Measurements from ENCODE around the gene KNCN.

Gene KNCN

GRCh38 chr1:46571691-46572225 is 20.3 kb upstream of the KNCN start:
- in situ Hi-C loops (cut with HindIII; ENCODE audit: low pct_ligation_motif_present, low pct_unique_long_range_greater_than_20kb, low sequenced_read_pairs): no loop called here

GRCh38 chr1:46569884-46570725 is 18.7 kb upstream of the KNCN start:
- in situ Hi-C loops (cut with HindIII; ENCODE audit: low pct_ligation_motif_present, low pct_unique_long_range_greater_than_20kb, low sequenced_read_pairs): no loop called here

More at GRCh38 chr1:46571691-46572225, 20.3 kb upstream of the KNCN start:
- DNase-seq: no peak

GRCh38 chr1:46569116-46569515 is 17.7 kb upstream of the KNCN start:
- in situ Hi-C loops (cut with HindIII; ENCODE audit: low pct_ligation_motif_present, low pct_unique_long_range_greater_than_20kb, low sequenced_read_pairs): no loop called here
- DNase-seq: no peak

More at GRCh38 chr1:46569884-46570725, 18.7 kb upstream of the KNCN start:
- DNase-seq: no peak

- in situ Hi-C loops (cut with HindIII; ENCODE audit: low pct_ligation_motif_present, low pct_unique_long_range_greater_than_20kb, low sequenced_read_pairs): no loop called here
Measured at GRCh38 chr1:46568461-46568891, 17.0 kb upstream of the KNCN start.

GRCh38 chr1:46563341-46563740 is 11.9 kb upstream of the KNCN start:
- DNase-seq: no peak
- in situ Hi-C loops (cut with HindIII; ENCODE audit: low pct_ligation_motif_present, low pct_unique_long_range_greater_than_20kb, low sequenced_read_pairs): no loop called here

More at GRCh38 chr1:46568461-46568891, 17.0 kb upstream of the KNCN start:
- no peak for DNase-seq

GRCh38 chr1:46562498-46562897 is 11.1 kb upstream of the KNCN start:
- in situ Hi-C loops (cut with HindIII; ENCODE audit: low pct_ligation_motif_present, low pct_unique_long_range_greater_than_20kb, low sequenced_read_pairs): no loop called here
- DNase-seq: no peak

GRCh38 chr1:46558966-46559365 is 7.5 kb upstream of the KNCN start:
- DNase-seq: no peak
- in situ Hi-C loops (cut with HindIII; ENCODE audit: low pct_ligation_motif_present, low pct_unique_long_range_greater_than_20kb, low sequenced_read_pairs): no loop called here

- DNase-seq: no peak
Measured at GRCh38 chr1:46558141-46558963, 6.9 kb upstream of the KNCN start.

GRCh38 chr1:46557403-46557802 is 6.0 kb upstream of the KNCN start:
- in situ Hi-C loops (cut with HindIII; ENCODE audit: low pct_ligation_motif_present, low pct_unique_long_range_greater_than_20kb, low sequenced_read_pairs): no loop called here
- DNase-seq: no peak

More at GRCh38 chr1:46558141-46558963, 6.9 kb upstream of the KNCN start:
- in situ Hi-C loops (cut with HindIII; ENCODE audit: low pct_ligation_motif_present, low pct_unique_long_range_greater_than_20kb, low sequenced_read_pairs): no loop called here

GRCh38 chr1:46556822-46557221 is 5.4 kb upstream of the KNCN start:
- no peak for DNase-seq
- in situ Hi-C loops (cut with HindIII; ENCODE audit: low pct_ligation_motif_present, low pct_unique_long_range_greater_than_20kb, low sequenced_read_pairs): no loop called here

GRCh38 chr1:46555826-46556619 is 4.6 kb upstream of the KNCN start:
- in situ Hi-C loops (cut with HindIII; ENCODE audit: low pct_ligation_motif_present, low pct_unique_long_range_greater_than_20kb, low sequenced_read_pairs): no loop called here
- no peak for DNase-seq

GRCh38 chr1:46554597-46555381 is 3.3 kb upstream of the KNCN start:
- no peak for DNase-seq
- in situ Hi-C loops (cut with HindIII; ENCODE audit: low pct_ligation_motif_present, low pct_unique_long_range_greater_than_20kb, low sequenced_read_pairs): no loop called here

GRCh38 chr1:46554236-46554596 is 2.8 kb upstream of the KNCN start:
- in situ Hi-C loops (cut with HindIII; ENCODE audit: low pct_ligation_motif_present, low pct_unique_long_range_greater_than_20kb, low sequenced_read_pairs): no loop called here
- DNase-seq: no peak

GRCh38 chr1:46553506-46553905 is 2.1 kb upstream of the KNCN start:
- DNase-seq: no peak
- in situ Hi-C loops (cut with HindIII; ENCODE audit: low pct_ligation_motif_present, low pct_unique_long_range_greater_than_20kb, low sequenced_read_pairs): no loop called here

- DNase-seq: no peak
- in situ Hi-C loops (cut with HindIII; ENCODE audit: low pct_ligation_motif_present, low pct_unique_long_range_greater_than_20kb, low sequenced_read_pairs): no loop called here
Measured at GRCh38 chr1:46552357-46553237, 1.1 kb upstream of the KNCN start.

GRCh38 chr1:46550751-46551231 is 656 bp downstream of the KNCN start:
- DNase-seq: no peak
- in situ Hi-C loops (cut with HindIII; ENCODE audit: low pct_ligation_motif_present, low pct_unique_long_range_greater_than_20kb, low sequenced_read_pairs): no loop called here

Data from ACHN (cell line).